WTC11 (cell line): ENCODE measurements around the gene GTF2H1.

Experiments
- ATF1 ChIP-seq: sonication (generic); formaldehyde crosslinking; IDR thresholded peaks from 2 replicates; pipeline ENCODE4 v1.8.1; 2023; ENCODE audit warnings: mild to moderate bottlenecking, moderate library complexity, missing genetic modification reagents
- JUN ChIP-seq: sonication (generic); formaldehyde crosslinking; IDR thresholded peaks from 2 replicates; pipeline ENCODE4 v1.8.0; 2023; ENCODE audit warnings: mild to moderate bottlenecking, missing genetic modification reagents
- ZNF512 ChIP-seq: sonication (generic); formaldehyde crosslinking; IDR thresholded peaks from 2 replicates; pipeline ENCODE4 v1.8.1; 2022; ENCODE audit warnings: missing genetic modification reagents, borderline replicate concordance
- TF ChIP-seq, protein P1 (sequence below): fragments of 200-600 bp; IDR thresholded peaks from 2 replicates; pipeline ENCODE4 v1.8.0; 2022; ENCODE audit warnings: antibody characterized with exemption
- TF ChIP-seq, protein P2 (sequence below): sonication (generic); formaldehyde crosslinking; IDR thresholded peaks from 2 replicates; pipeline ENCODE4 v1.8.0; 2022; ENCODE audit warnings: mild to moderate bottlenecking, missing genetic modification reagents

DNA sequence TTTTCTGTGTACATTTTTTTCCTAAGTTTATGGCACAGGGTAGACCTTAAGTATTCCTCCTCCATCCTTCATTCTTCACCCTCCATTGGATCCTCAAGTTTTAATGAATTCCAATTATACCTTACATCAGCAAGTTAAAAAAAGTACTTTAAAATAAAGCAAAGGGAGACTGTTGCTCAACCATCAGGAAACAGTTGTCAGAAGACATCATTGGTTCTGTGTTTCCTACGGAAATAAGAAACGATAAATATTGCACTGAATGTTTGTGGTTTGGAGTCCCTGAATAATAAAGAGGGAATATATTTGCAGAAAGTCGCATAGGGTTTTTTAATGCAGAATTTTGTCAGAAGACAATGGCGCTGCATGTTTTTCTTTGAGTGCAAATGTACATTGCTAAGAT is 43.9 kb downstream of the GTF2H1 start:
- TF ChIP-seq, protein P1, sequence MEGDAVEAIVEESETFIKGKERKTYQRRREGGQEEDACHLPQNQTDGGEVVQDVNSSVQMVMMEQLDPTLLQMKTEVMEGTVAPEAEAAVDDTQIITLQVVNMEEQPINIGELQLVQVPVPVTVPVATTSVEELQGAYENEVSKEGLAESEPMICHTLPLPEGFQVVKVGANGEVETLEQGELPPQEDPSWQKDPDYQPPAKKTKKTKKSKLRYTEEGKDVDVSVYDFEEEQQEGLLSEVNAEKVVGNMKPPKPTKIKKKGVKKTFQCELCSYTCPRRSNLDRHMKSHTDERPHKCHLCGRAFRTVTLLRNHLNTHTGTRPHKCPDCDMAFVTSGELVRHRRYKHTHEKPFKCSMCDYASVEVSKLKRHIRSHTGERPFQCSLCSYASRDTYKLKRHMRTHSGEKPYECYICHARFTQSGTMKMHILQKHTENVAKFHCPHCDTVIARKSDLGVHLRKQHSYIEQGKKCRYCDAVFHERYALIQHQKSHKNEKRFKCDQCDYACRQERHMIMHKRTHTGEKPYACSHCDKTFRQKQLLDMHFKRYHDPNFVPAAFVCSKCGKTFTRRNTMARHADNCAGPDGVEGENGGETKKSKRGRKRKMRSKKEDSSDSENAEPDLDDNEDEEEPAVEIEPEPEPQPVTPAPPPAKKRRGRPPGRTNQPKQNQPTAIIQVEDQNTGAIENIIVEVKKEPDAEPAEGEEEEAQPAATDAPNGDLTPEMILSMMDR, result no peak
- TF ChIP-seq, protein P2, sequence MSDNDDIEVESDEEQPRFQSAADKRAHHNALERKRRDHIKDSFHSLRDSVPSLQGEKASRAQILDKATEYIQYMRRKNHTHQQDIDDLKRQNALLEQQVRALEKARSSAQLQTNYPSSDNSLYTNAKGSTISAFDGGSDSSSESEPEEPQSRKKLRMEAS (CRISPR knock-in tag), result no peak
- TF ChIP-seq ATF1 (CRISPR knock-in tag) (no peak), ZNF512 (no peak), JUN (CRISPR knock-in tag) (no peak)
